Posterior cingulate gyrus (tissue), 11 donors: ENCODE results near the gene PADI2.

Experiments
- DNase-seq, 10 donors: peaks; one replicate each; pipeline versions ENCODE4 v3.0.0 to v3.0.0-alpha.2; 2020 to 2021; ENCODE audit warnings: mixed read lengths in 3 of 10
- intact Hi-C: fragments of 100-400 bp; cut with DNase I; formaldehyde crosslinking; loops from one replicate; pipeline ENCODE4 v1.15.1; 2023

Gene PADI2

GRCh38 chr1:17040135-17040534 is 79.1 kb downstream of the PADI2 start:
- intact Hi-C loops, result no loop called here
- DNase-seq, result no peak

DNA sequence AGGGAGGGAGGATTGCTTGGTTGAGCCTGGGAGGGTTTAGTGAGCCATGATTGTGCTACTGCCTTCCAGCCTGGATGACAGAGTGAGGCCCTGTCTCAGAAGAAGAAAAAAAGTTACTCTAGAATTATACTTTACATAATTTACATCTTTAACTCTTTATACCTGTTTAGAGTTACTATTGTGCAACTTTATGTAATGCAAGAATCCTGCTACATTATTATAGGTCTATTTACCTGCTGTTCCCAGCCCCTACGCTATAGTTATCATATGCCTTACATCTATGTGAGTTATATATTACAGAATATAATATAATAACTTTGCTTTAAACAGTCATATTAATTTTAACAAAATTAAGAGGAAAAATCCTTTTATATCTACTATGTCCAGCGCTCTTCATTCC is 79.7 kb downstream of the PADI2 start:
- no peak for DNase-seq
- intact Hi-C loops, result no loop called here

DNA sequence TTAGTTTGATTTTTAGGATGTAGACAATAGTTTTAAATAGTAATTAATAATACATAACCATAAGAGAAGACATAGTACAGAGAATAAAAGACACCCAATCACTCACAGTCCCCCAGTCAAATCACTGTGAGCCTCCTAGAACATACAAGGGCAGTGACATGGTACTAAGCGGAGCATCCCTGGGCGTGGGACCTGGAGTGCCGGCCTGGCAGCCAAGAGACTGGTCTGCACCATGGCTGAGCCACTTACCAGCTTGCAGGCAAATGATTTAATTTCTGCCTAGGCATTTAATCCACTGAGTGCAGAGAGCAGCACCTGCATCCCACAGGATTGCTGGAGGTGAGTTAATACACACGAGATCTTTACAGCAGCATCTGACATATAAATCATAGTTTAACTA is 85.8 kb downstream of the PADI2 start:
- DNase-seq, result no peak
- intact Hi-C loops, result no loop called here

- intact Hi-C loops, result no loop called here
- no peak for DNase-seq
Measured at GRCh38 chr1:17032741-17033140, 86.5 kb downstream of the PADI2 start.

DNA sequence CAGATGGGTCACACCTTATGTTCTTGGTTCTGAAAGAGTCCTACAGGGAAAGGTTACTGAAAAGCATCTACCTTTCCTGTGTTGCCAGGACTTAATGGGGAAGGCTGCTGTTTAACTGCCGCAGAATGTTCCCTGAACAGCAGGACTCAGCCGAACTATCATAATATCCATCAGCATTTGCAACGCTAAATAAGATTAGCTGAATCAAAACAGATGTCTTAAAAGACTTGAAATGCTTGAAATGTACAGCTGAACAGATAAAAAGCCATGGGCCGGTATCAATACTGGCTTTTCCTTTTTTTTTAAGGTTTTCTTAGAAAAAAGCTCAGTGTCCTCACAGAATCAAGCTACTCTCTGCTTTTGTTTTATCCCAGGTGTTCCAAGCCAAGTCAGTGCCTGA is 87.8 kb downstream of the PADI2 start:
- DNase-seq, result no peak
- intact Hi-C loops, result no loop called here

DNA sequence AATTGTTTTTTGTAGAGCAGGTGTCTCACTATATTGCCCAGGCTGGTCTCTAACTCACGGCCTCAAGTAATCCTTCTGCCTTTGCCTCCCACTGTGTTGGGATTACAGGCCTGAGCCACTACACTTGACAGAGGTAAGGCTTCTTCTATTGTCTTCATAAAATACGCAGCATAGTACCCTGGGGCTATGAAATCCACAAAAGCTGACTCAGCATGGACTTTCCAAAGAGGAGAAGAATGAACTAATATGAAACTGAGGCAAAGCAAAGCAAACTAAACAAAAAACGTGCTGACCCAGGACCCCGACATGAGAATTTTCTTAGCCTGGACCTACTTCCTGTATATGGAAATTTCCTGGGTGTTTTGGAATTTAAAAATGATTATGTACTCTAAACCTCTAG is 89.0 kb downstream of the PADI2 start:
- intact Hi-C loops, result no loop called here
- DNase-seq, result no peak

- intact Hi-C loops, result no loop called here
- DNase-seq, result no peak
Measured at GRCh38 chr1:17028662-17029188, 90.5 kb downstream of the PADI2 start.

DNA sequence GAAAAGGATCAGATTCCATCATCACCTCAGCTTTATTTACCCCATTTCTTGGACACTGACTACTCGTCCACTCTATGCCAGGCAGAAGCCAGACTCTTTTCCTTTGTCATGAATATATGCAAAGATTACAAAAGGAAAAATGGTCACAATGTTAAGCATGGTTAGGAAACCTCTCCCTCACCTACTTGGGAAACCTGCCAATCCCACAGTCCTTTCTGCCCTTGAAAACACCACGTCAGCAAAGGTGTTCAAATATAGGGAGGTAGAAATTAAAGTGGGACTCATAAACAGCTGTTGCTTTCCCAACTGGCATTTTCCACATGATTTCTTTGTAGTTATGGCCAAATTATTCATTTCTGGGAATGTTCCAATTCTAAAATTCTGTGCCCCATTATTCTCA is 91.4 kb downstream of the PADI2 start:
- intact Hi-C loops, result no loop called here
- no peak for DNase-seq

- intact Hi-C loops, result no loop called here
- no peak for DNase-seq
Measured at GRCh38 chr1:17027403-17027802, 91.8 kb downstream of the PADI2 start.

DNA sequence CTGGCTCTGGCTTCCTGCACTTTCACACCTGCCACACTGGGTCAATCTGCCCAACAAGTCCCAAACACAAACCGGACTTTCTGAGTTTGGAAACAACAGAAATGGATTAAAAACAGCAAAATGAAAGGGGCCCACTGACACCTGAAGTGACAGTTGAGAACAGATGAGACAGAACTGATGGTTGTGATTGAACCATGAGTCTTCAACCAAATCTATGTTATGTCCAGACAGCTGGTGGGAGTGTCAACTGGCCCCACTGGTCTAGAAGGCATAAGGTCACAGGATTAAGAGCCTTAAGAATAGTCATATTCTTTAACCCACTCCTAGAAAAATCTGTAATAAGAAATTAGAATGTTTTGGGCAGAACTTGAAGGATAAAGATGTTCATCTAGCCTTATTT is 94.5 kb downstream of the PADI2 start:
- intact Hi-C loops, result no loop called here
- no peak for DNase-seq

GRCh38 chr1:17023573-17023972 is 95.7 kb downstream of the PADI2 start:
- intact Hi-C loops, result no loop called here
- no peak for DNase-seq

- no peak for DNase-seq
Measured at GRCh38 chr1:17023102-17023501, 96.1 kb downstream of the PADI2 start.

GRCh38 chr1:17021896-17022295 is 97.4 kb downstream of the PADI2 start:
- DNase-seq, result peak in 7 of 10 donors; percentile 14 to 91 (median 43)
- intact Hi-C loops, result no loop called here

More at GRCh38 chr1:17023102-17023501, 96.1 kb downstream of the PADI2 start:
- intact Hi-C loops, result no loop called here

DNA sequence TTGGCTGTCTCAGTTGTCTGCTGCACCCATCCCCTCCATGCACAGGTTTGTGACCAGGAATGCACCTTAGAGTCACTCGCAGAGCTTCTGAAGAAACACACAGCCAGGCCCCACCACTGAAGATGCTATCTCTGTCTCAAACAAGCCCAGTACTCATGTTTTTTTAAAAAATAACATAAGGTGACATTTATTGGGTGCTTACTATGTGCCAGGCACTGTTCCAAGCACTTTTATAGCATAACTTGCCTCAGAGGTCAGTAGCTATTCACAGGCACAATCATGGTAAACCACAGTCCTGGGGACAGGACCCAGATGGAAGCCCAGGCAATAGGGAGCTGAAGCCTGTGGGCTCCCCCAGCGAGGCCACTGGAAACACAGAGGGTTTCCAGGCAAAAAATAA is 98.7 kb downstream of the PADI2 start:
- intact Hi-C loops, result no loop called here
- no peak for DNase-seq

- intact Hi-C loops, result loop anchor here (10.0 kb wide), 1 partner anchor 54 kb away; no protein-coding TSS in a partner anchor
Measured at GRCh38 chr1:17018849-17019248, 100.4 kb downstream of the PADI2 start.

DNA sequence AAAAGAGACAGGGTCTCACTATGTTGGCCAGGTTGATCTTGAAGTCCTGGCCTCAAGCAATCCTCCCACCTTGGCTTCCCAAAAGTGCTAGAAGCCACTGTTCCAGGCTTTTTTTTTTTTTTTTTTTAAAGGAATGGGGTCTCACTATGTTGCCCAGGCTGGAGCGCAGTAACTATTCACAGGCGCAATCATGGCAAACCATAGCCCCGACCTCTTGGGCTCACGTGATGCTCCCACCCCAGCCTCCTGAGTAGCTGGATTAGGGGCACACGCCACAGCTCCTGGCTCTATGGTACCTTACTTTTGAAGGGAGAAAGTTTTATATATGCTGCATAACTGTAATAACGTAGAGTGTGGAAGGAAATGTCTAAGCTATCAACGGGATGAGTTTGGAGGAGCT is 101.8 kb downstream of the PADI2 start:
- DNase-seq, result no peak
- intact Hi-C loops, result loop anchor here (10.0 kb wide), 1 partner anchor 53 kb away; no protein-coding TSS in a partner anchor

More at GRCh38 chr1:17018849-17019248, 100.4 kb downstream of the PADI2 start:
- DNase-seq, result no peak
